ENCODE results near the gene COX6B1.

COX6B1 gene

DNA sequence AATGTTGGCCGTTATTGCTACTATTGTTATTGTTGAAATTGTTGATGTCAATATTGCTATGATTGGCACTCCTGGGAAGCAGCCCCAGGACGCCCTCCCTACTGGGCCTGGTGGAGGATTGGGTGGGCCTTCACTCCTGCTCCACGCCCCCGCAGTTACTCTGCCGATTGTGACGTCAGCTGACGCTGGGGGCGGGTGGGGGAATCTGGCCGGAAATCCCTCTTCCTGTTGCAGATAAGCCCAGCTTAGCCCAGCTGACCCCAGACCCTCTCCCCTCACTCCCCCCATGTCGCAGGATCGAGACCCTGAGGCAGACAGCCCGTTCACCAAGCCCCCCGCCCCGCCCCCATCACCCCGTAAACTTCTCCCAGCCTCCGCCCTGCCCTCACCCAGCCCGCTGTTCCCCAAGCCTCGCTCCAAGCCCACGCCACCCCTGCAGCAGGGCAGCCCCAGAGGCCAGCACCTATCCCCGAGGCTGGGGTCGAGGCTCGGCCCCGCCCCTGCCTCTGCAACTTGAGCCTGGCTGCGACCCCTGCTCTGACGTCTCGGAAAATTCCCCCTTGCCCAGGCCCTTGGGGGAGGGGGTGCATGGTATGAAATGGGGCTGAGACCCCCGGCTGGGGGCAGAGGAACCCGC is 6.5 kb upstream of the COX6B1 start, which contains the start of gene ETV2:
TSS of gene ETV2 (plus strand) at position 231 of the 637 bp plus-strand sequence. CDS start 716 bp downstream, outside the sequence.
- no peak within 1 kb of the TSS for H3K4me3 ChIP-seq (ENCODE audit: low read depth, low read length)
- POLR2A ChIA-PET, result interaction anchor here (0.6 to 3.8 kb wide), 5 partner anchors 10 to 642 kb away, joined by 3 to 42 read pairs (median 6); partner anchors contain the start of gene LIN37
- CTCF ChIA-PET, result interaction anchor here (1.1 kb wide), 1 partner anchor 93 kb away, joined by 5 read pairs; no protein-coding TSS in a partner anchor
- no peak for TF ChIP-seq ZNF391 (tag by site-specific recombination; IDR thresholded peaks at IDR 0.05; ENCODE audit: borderline replicate concordance, low read depth)
- no peak for TF ChIP-seq ZNF664 (tag by site-specific recombination; IDR thresholded peaks at IDR 0.05)
- no peak for TF ChIP-seq ZNF488 (tag by site-specific recombination; IDR thresholded peaks at IDR 0.05)
- TF ChIP-seq ZNF239 (tag by site-specific recombination; IDR thresholded peaks at IDR 0.05), result no peak
- TF ChIP-seq ZNF768 (tag by site-specific recombination; IDR thresholded peaks at IDR 0.05), result no peak
- no peak for TF ChIP-seq BCL11A (tag by site-specific recombination; IDR thresholded peaks at IDR 0.05; ENCODE audit: low read depth)
- no peak for TF ChIP-seq ZSCAN23 (tag by site-specific recombination; IDR thresholded peaks at IDR 0.05)
- no peak for TF ChIP-seq REST (tag by site-specific recombination; IDR thresholded peaks at IDR 0.05)
- no peak for TF ChIP-seq OSR2 (tag by site-specific recombination; IDR thresholded peaks at IDR 0.05)
- TF ChIP-seq GLI4 (tag by site-specific recombination; IDR thresholded peaks at IDR 0.05), result no peak
- TF ChIP-seq EGR2 (tag by site-specific recombination; IDR thresholded peaks at IDR 0.05; ENCODE audit: low read depth), result peak; percentile 91
- TF ChIP-seq SCRT1 (tag by site-specific recombination; IDR thresholded peaks at IDR 0.05; ENCODE audit: borderline replicate concordance), result no peak
- TF ChIP-seq SP2 (tag by site-specific recombination; IDR thresholded peaks at IDR 0.05), result peak; percentile 62
- TF ChIP-seq ZNF175 (tag by site-specific recombination; IDR thresholded peaks at IDR 0.05), result no peak
- no peak for TF ChIP-seq ZNF677 (tag by site-specific recombination; IDR thresholded peaks at IDR 0.05)
- TF ChIP-seq ZNF548 (tag by site-specific recombination; IDR thresholded peaks at IDR 0.05), result no peak
- no peak for TF ChIP-seq ZNF19 (tag by site-specific recombination; IDR thresholded peaks at IDR 0.05; ENCODE audit: low read depth)
- no peak for TF ChIP-seq ZNF76 (tag by site-specific recombination; IDR thresholded peaks at IDR 0.05; ENCODE audit: borderline replicate concordance, low read depth)
- no peak for TF ChIP-seq ZNF426 (tag by site-specific recombination; IDR thresholded peaks at IDR 0.05)
- no peak for TF ChIP-seq ZNF660 (tag by site-specific recombination; IDR thresholded peaks at IDR 0.05)
- TF ChIP-seq GLIS2 (tag by site-specific recombination; IDR thresholded peaks at IDR 0.05), result no peak
- peak; percentile 58; the same call in 1 of the 2 replicates for TF ChIP-seq KLF1 (tag by site-specific recombination; IDR thresholded peaks at IDR 0.05)
- TF ChIP-seq ZNF585B (tag by site-specific recombination; IDR thresholded peaks at IDR 0.05), result no peak
- peak; percentile 94 for TF ChIP-seq ZFHX2 (tag by site-specific recombination; conservative IDR thresholded peaks at IDR 0.05)
- TF ChIP-seq, protein P1, sequence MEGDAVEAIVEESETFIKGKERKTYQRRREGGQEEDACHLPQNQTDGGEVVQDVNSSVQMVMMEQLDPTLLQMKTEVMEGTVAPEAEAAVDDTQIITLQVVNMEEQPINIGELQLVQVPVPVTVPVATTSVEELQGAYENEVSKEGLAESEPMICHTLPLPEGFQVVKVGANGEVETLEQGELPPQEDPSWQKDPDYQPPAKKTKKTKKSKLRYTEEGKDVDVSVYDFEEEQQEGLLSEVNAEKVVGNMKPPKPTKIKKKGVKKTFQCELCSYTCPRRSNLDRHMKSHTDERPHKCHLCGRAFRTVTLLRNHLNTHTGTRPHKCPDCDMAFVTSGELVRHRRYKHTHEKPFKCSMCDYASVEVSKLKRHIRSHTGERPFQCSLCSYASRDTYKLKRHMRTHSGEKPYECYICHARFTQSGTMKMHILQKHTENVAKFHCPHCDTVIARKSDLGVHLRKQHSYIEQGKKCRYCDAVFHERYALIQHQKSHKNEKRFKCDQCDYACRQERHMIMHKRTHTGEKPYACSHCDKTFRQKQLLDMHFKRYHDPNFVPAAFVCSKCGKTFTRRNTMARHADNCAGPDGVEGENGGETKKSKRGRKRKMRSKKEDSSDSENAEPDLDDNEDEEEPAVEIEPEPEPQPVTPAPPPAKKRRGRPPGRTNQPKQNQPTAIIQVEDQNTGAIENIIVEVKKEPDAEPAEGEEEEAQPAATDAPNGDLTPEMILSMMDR (tag by site-specific recombination; IDR thresholded peaks at IDR 0.05), result no peak
- 0 out of 2 replicates have a peak, but pooled peaks have one; percentile 49 for TF ChIP-seq ZNF629 (tag by site-specific recombination; IDR thresholded peaks at IDR 0.05)
- TF ChIP-seq PATZ1 (tag by site-specific recombination; IDR thresholded peaks at IDR 0.05), result peak; percentile 50; the same call in 1 of the 2 replicates
- TF ChIP-seq SP7 (tag by site-specific recombination; IDR thresholded peaks at IDR 0.05), result no peak
- TF ChIP-seq ZNF184 (tag by site-specific recombination; IDR thresholded peaks at IDR 0.05), result no peak
- no peak for TF ChIP-seq WT1 (tag by site-specific recombination; IDR thresholded peaks at IDR 0.05)
- no peak for TF ChIP-seq ZNF366 (tag by site-specific recombination; conservative IDR thresholded peaks at IDR 0.05)
- TF ChIP-seq ZNF747 (tag by site-specific recombination; IDR thresholded peaks at IDR 0.05), result no peak
- TF ChIP-seq IKZF3 (tag by site-specific recombination; IDR thresholded peaks at IDR 0.05), result no peak

More for the DNA sequence above, 6.5 kb upstream of the COX6B1 start, which contains the start of gene ETV2:
- H3K27ac ChIP-seq (ENCODE audit: extremely low read depth, low read depth, low read length), result no peak within 1 kb of the TSS
- no peaks in the 10 kb centered on the region for H3K9me3 ChIP-seq (ENCODE audit: control insufficient read depth, insufficient read depth, low read depth, low read length)
- H3K4me1 ChIP-seq (ENCODE audit: control insufficient read depth, insufficient read depth, low read length), result peaks cover 27% of the 10 kb centered on the region
- peaks cover 18 to 22% of the 10 kb centered on the region in 2 experiments for H3K36me3 ChIP-seq (ENCODE audit: control insufficient read depth in 2 of 2, insufficient read depth in 1 of 2, low read length in 2 of 2)

Data from HEK293 (cell line).